Measurements from ENCODE around the gene C2orf76. TPM values are rescaled to one million over a fixed set of nuclear protein-coding genes. Genes with fewer than 3 reads are reported as not detected.

C2orf76 gene
- total and polyA plus RNA-seq, 10 of the 15 experiments (the other 5 are each of a cell fraction or from before 2014, with no cell fraction given): 14.0 to 46.1 (median 25.4) TPM

DNA sequence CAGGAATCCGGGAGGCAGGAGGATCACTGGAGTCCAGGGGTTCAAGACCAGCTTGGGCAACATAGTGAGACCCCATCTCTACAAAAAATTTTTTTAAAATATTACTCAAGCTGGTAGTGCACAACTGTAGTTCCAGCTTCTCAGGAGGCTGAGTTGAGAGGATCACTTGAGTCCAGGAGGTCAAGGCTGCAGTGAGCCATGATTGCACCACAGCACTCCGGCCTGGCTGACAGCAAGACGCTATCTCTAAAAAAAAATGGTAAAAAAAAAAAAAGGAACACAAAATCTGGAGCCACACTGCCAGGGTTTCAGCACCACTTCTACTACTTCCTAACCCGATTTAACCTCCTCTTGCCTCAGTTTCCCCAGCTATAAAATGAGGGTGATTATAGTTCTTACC, 86.0 kb downstream of the C2orf76 start:
- Histone ChIP-seq H3K4me2 (ENCODE audit: control insufficient read depth, insufficient read depth) (no peak overlapping the region), H2AFZ (ENCODE audit: control insufficient read depth, low read depth, low read length) (no peak overlapping the region), H4K20me1 (ENCODE audit: control insufficient read depth, insufficient read depth) (no peaks in the 10 kb centered on the region), H3K9ac (ENCODE audit: control insufficient read depth, insufficient read depth, low read length) (no peak overlapping the region), H3K4me1 (ENCODE audit: control insufficient read depth, insufficient read depth, low read length) (no peaks in the 10 kb centered on the region), H3K27ac (ENCODE audit: control insufficient read depth, insufficient read depth) (no peak overlapping the region), H3K9me3 (replicated peaks; ENCODE audit: control insufficient read depth, insufficient read depth, low read length) (no peaks in the 10 kb centered on the region), H3K4me3 (no peak overlapping the region), H3K79me2 (ENCODE audit: control insufficient read depth, insufficient read depth, low read length) (no peaks in the 10 kb centered on the region), H3K27me3 (replicated peaks in 1 of 2; ENCODE audit: control insufficient read depth in 2 of 2, insufficient read depth in 2 of 2, low read length in 1 of 2) (no peaks in the 10 kb centered on the region), H3K36me3 (ENCODE audit: control insufficient read depth in 2 of 2, insufficient read depth in 2 of 2, low read length in 1 of 2) (no peaks in the 10 kb centered on the region)
- in situ Hi-C loops (cut with MboI) (no loop called here), intact Hi-C loops (cut with micrococcal nuclease; ENCODE audit: unreplicated experiment) (no loop called here)
- ChIA-PET POLR2A (no interaction called here), CTCF (no interaction called here), SMC1A (ENCODE audit: uncharacterized antibody, unreplicated experiment) (interaction anchor here (0.7 to 2.0 kb wide), 2 partner anchors 14 to 16 kb away, joined by 3 to 4 read pairs; no protein-coding TSS in a partner anchor), RAD21 (ENCODE audit: unreplicated experiment) (no interaction called here)
- ATAC-seq (no peak), FAIRE-seq (no peak), DNase-seq (ENCODE audit: low read depth, low spot score) (no peak)
- WGBS (ENCODE audit: insufficient coverage, insufficient replicate concordance, low lambda C conversion rate, missing lambda C conversion rate): 35% methylated on average over 3 of the region's 4 CpGs
- TF ChIP-seq PML (IDR thresholded peaks at IDR 0.05; ENCODE audit: low read length): no peak
- TF ChIP-seq MEF2A (IDR thresholded peaks at IDR 0.05; ENCODE audit: insufficient read depth, low read depth, low read length): no peak
- TF ChIP-seq CEBPZ (IDR thresholded peaks at IDR 0.05; ENCODE audit: low read depth, low read length): no peak
- TF ChIP-seq ZSCAN29 (IDR thresholded peaks at IDR 0.05): no peak
- no peak for TF ChIP-seq STAT3 (IDR thresholded peaks at IDR 0.05; ENCODE audit: low read depth, low read length)
- TF ChIP-seq MYB (IDR thresholded peaks at IDR 0.05; ENCODE audit: borderline replicate concordance, low read depth, low read length): no peak
- no peak for TF ChIP-seq ZZZ3 (IDR thresholded peaks at IDR 0.05; ENCODE audit: control insufficient read depth, insufficient read length, low read depth)
- TF ChIP-seq RAD51 (IDR thresholded peaks at IDR 0.05): no peak
- TF ChIP-seq, protein P1, sequence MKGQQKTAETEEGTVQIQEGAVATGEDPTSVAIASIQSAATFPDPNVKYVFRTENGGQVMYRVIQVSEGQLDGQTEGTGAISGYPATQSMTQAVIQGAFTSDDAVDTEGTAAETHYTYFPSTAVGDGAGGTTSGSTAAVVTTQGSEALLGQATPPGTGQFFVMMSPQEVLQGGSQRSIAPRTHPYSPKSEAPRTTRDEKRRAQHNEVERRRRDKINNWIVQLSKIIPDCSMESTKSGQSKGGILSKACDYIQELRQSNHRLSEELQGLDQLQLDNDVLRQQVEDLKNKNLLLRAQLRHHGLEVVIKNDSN (IDR thresholded peaks at IDR 0.05; ENCODE audit: borderline replicate concordance, extremely low read length, insufficient read depth, low read depth, low read length): no peak
- TF ChIP-seq ATF7 (IDR thresholded peaks at IDR 0.05; ENCODE audit: low read depth): no peak
- TF ChIP-seq NR2F1 (conservative IDR thresholded peaks at IDR 0.05): no peak
- TF ChIP-seq NRF1 (conservative IDR thresholded peaks at IDR 0.05; ENCODE audit: low read depth, low read length): no peak
- no peak for TF ChIP-seq E4F1 (IDR thresholded peaks at IDR 0.05; ENCODE audit: borderline replicate concordance, partially characterized antibody)
- TF ChIP-seq ZBTB33 (IDR thresholded peaks at IDR 0.05): no peak
- no peak for TF ChIP-seq WRNIP1 (IDR thresholded peaks at IDR 0.05; ENCODE audit: borderline replicate concordance, low read depth, low read length)
- no TSS peak for BruUV-seq (replicated peaks)

All from GM12878 (cell line).